ENCODE data around the gene RTN4RL2. TPM values are rescaled to one million over a fixed set of nuclear protein-coding genes. Genes with fewer than 3 reads are reported as not detected.

Gene RTN4RL2
- total RNA-seq, 1 experiment from 2014 or later: 7.0 TPM

DNA sequence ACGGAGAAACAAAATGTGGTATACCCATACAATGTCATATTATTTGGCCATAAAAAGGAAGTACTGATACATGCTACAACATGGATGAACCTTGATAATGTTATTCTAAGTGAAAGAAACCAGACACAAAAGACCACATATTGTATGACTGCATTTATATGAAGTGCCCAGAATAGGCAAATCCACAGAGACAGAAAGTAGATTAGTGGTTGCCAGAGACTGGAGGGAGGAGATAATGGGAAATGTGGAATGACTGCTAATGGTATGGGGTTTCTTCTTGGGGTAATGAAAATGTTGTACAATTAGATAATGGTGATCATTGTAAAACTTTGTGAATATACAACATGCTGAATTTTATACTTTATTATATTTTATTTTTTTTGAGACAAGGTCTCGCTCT, 60.8 kb downstream of the RTN4RL2 start:
- no peak overlapping the region for H2BK15ac ChIP-seq (ENCODE audit: low read depth, low read length)
- no peak overlapping the region for H2BK12ac ChIP-seq (ENCODE audit: insufficient read length, low read depth, low read length)
- H3K18ac ChIP-seq (ENCODE audit: insufficient read length, low read depth, low read length): no peak overlapping the region
- H3K9me3 ChIP-seq (ENCODE audit: control insufficient read depth, low read depth, low read length): no peaks in the 10 kb centered on the region
- Mint-ChIP-seq H3K4me3 (no peak overlapping the region), H3K27ac (no peak overlapping the region), H3K9me3 (no peaks in the 10 kb centered on the region; a peak in 1 of 5 replicates), H3K4me1 (peaks cover 11 to 12% of the 10 kb centered on the region in 2 experiments), H3K36me3 (ENCODE audit: insufficient read depth in 1 of 3, low read depth in 3 of 3) (peaks cover 5 to 7% (median 6%) of the 10 kb centered on the region in 3 experiments; a peak in 6 of 7 replicates), H3K27me3 (ENCODE audit: low read depth) (peaks cover 21% of the 10 kb centered on the region)
- H3K14ac ChIP-seq (ENCODE audit: insufficient read depth, low read length): no peak overlapping the region
- H2BK5ac ChIP-seq (ENCODE audit: insufficient read length, low read length): no peak overlapping the region
- no peak for DNase-seq
- no peak overlapping the region for H3K4me2 ChIP-seq (ENCODE audit: insufficient read depth, insufficient read length, low read length)
- no peaks in the 10 kb centered on the region for H3K23me2 ChIP-seq (ENCODE audit: insufficient read length, low read depth, low read length, poor library complexity, severe bottlenecking)
- TF ChIP-seq, protein P1, sequence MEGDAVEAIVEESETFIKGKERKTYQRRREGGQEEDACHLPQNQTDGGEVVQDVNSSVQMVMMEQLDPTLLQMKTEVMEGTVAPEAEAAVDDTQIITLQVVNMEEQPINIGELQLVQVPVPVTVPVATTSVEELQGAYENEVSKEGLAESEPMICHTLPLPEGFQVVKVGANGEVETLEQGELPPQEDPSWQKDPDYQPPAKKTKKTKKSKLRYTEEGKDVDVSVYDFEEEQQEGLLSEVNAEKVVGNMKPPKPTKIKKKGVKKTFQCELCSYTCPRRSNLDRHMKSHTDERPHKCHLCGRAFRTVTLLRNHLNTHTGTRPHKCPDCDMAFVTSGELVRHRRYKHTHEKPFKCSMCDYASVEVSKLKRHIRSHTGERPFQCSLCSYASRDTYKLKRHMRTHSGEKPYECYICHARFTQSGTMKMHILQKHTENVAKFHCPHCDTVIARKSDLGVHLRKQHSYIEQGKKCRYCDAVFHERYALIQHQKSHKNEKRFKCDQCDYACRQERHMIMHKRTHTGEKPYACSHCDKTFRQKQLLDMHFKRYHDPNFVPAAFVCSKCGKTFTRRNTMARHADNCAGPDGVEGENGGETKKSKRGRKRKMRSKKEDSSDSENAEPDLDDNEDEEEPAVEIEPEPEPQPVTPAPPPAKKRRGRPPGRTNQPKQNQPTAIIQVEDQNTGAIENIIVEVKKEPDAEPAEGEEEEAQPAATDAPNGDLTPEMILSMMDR (conservative IDR thresholded peaks at IDR 0.05): no peak
- no peak overlapping the region for H4K5ac ChIP-seq (ENCODE audit: insufficient read length, low read depth, low read length)
- H3K56ac ChIP-seq (ENCODE audit: insufficient read length, low read depth, low read length): no peak overlapping the region
- H2BK20ac ChIP-seq (ENCODE audit: low read depth, low read length, poor library complexity, severe bottlenecking): no peak overlapping the region
- no peaks in the 10 kb centered on the region for H3K27me3 ChIP-seq (ENCODE audit: insufficient read depth, low read length)
- no peak overlapping the region for H4K91ac ChIP-seq (ENCODE audit: insufficient read length, low read depth, low read length)
- no peak overlapping the region for H3K23ac ChIP-seq (ENCODE audit: insufficient read length, low read depth, low read length)
- no peaks in the 10 kb centered on the region for H3K79me2 ChIP-seq (ENCODE audit: insufficient read depth, low read length)
- no peaks in the 10 kb centered on the region for H3K4me1 ChIP-seq (ENCODE audit: insufficient read depth, low read length)
- no peak overlapping the region for H2BK120ac ChIP-seq (ENCODE audit: low read depth, low read length, poor library complexity, severe bottlenecking)
- no peaks in the 10 kb centered on the region for H3K79me1 ChIP-seq (ENCODE audit: insufficient read depth, low read depth, low read length, poor library complexity, severe bottlenecking)
- WGBS (ENCODE audit: extremely low coverage, insufficient read length, low lambda C conversion rate): no CpG with 5 or more reads among the region's 2 CpGs
- no peak overlapping the region for H2AK5ac ChIP-seq (ENCODE audit: insufficient read length, low read length)
- H3K4ac ChIP-seq (ENCODE audit: low read depth, low read length): no peak overlapping the region
- H3K9ac ChIP-seq (ENCODE audit: extremely low read depth, insufficient read length, low read length): no peak overlapping the region
- H2AFZ ChIP-seq (ENCODE audit: low read length): no peak overlapping the region
- H3K27ac ChIP-seq (ENCODE audit: insufficient read length, low read depth, low read length): no peak overlapping the region
- H3T11ph ChIP-seq (ENCODE audit: low read length): no peak overlapping the region
- H4K20me1 ChIP-seq (ENCODE audit: control insufficient read depth, insufficient read depth, insufficient read length): no peaks in the 10 kb centered on the region
- H4K8ac ChIP-seq (replicated peaks; ENCODE audit: insufficient read length, low read depth, low read length): no peak overlapping the region
